ENCODE measurements around the gene DAPK3.
"Not testable (repeated sequence)": the region's sequence is repeated elsewhere in the genome, so short reads cannot be mapped to it uniquely, and the experiment has no call there.

DAPK3 gene

DNA sequence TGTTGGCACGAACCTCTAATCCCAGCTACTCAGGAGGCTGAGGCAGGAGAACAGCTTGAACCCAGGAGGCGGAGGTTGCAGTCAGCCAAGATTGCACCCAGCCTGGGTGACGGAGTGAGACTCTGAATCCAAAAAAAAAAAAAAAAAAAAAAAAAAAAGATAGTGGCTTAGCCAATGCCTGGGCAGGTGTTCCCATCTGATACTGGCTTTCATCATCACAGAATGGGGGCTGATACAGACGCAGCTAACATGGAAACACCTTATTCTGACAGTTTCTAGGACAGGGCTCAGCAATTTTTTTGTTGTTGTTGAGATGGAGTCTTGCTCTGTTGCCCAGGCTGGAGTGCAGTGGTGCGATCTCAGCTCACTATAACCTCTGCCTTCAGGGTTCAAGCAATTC, 29.9 kb upstream of the DAPK3 start:
- DNase-seq = not testable (repeated sequence)

GRCh38 chr19:3998667-3999412, 27.9 kb upstream of the DAPK3 start:
- not testable (repeated sequence) for DNase-seq

DNA sequence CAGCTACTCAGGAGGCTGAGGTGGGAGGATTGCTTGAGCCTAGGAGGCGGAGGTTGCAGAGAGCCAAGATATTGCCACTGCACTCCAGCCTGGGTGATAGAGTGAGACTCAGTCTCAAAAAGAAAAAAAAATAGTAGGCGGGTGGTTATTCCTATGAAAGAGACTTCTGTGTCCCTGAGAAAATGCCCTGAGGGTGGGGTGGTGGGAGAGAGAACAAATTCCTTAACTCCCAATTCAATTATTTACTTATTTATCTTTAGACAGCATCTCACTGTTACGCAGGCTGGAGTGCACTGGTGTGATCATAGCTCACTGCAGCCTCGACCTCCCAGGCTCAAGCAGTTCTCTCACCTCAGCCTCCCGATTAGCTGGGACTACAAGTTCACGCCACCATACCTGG, 24.7 kb upstream of the DAPK3 start:
- DNase-seq = no peak

GRCh38 chr19:3990815-3991117, 19.9 kb upstream of the DAPK3 start:
- DNase-seq = no peak

DNA sequence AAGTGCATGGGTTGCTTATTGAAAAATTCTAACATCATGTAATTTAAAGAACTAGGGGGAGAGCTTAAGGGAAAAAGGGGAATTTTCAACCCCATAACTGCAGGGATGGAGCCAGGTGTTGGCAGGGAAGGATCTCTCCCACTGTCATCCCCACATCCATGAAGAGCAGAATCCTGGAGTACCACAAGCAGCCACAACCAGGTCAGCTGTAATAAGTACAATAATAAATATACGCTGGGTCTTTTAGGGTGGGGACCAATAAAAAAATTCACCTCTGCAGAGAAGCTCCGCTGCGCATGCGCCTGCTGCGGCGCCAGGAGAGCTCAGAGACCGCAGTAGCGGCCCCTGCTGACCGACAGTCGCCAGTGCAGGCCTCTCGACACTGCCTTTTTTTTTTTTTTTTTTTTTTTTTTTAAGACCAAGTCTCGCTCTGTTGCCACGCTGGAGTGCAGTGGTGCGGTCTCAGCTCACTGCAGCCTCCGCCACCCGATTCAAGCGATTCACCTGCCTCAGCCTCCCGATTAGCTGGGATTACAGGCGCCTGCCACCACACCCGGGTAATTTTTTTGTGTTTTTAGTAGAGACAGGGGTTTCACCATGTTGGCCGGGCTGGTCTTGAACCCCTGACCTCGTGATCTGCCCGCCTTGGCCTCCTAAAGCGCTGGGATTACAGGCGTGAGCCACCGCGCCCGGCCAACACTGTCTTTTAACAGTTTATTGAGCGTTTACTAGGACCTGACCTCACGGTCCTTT, 16.9 kb upstream of the DAPK3 start:
- DNase-seq = peak; percentile 77

- DNase-seq = peak; percentile 79
Observed at GRCh38 chr19:3986260-3987041, 15.6 kb upstream of the DAPK3 start.

- DNase-seq = no peak
Observed at GRCh38 chr19:3985643-3986259, 14.9 kb upstream of the DAPK3 start.

- DNase-seq = peak; percentile 91
Observed at GRCh38 chr19:3984908-3985642, 14.2 kb upstream of the DAPK3 start, which contains the start of gene EEF2. Gene EEF2 (minus strand): TSS chr19:3985463. CDS start chr19:3985380, 83 bp downstream.

GRCh38 chr19:3984584-3984907, 13.6 kb upstream of the DAPK3 start:
- DNase-seq = no peak

- no peak for DNase-seq
Observed at GRCh38 chr19:3983936-3984583, 13.2 kb upstream of the DAPK3 start.

DNA sequence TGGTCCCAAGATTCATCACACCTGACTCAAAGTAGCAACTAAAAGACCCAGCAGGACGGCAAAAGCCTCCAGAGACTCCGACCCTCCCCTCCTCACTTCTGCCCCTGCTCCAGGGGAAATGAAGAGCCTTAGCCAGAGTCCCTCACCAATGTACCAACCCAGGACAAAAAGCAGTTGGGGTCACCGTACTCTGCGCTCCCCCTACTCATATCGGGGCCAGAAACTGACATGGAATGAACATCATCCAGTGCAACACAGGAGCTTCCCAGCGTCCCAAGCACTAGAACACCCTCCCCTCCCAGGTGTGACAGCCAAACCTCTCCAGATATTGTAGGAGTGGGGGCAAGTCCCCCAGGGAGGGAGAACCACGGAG, 12.6 kb upstream of the DAPK3 start:
- no peak for DNase-seq

GRCh38 chr19:3982701-3983541, 12.0 kb upstream of the DAPK3 start:
- DNase-seq = peak; percentile 60

- DNase-seq = no peak
Observed at GRCh38 chr19:3981736-3982681, 11.1 kb upstream of the DAPK3 start.

DNA sequence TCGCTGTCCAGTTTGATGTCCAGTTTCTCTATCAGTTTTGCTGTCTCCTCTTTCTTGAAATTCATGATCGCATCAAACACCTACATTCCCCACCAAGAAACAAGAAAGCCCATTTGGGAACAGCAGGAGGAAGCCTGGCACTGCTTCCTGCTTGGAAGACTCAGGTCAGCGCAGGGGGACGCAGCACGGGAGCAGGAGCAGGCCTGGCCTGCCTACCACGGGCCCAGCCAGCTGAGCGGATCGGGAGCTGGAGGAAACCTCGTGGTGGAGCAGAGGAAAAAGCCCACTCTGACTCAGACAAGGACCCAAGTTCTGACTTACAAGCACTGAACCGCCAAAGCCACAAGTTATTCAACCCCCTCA, 10.5 kb upstream of the DAPK3 start:
- DNase-seq = no peak

- DNase-seq = no peak
Observed at GRCh38 chr19:3980353-3981251, 9.7 kb upstream of the DAPK3 start.

DNA sequence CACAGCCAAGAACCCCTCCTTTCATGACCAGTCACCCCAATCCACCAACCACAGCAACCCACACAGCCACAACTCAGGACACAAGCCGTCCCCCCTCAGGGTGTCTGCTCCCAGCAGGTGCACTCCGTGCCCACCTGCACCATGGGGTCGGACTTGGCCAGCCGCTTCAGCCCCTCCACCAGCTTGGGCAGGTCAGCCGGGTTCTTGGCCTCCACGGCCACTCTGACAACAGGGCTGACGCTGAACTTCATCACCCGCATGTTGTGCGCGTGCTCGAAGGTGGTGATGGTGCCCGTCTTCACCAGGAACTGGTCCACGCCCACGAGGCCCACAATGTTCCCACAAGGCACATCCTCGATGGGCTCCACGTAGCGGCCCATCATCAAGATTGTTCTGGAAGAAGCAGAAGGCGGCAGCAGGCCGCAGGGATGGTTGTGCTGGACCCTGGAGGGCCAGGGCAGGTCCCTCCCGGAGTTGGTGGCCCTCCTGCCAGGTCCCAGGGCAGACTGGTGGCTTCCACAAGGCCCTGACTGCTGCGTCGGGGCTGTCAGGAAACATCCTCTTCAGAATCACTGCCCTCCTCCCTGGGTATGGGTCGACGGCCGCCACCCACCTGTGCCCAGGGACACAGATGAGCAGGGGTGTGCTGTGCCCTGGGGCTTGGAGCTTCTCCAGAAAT, 8.9 kb upstream of the DAPK3 start:
- no peak for DNase-seq

DNA sequence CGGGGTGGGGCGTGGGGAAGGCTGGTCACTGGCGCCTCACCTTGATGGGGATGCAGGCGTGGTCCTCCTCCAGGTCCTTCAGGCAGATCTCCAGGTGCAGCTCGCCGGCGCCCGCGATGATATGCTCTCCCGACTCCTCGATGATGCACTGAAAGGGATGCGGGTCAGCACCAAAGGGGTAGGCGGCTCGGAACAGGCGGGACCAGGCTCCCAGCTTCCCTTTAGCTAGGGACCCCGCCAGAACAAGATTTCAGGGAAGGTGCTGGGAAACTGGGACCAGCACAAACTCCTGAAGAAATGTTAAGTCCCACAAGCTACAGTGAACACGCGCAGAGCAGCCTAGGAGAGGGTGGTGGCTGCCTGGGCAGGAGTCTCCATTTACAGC, 8.4 kb upstream of the DAPK3 start:
- no peak for DNase-seq

DNA sequence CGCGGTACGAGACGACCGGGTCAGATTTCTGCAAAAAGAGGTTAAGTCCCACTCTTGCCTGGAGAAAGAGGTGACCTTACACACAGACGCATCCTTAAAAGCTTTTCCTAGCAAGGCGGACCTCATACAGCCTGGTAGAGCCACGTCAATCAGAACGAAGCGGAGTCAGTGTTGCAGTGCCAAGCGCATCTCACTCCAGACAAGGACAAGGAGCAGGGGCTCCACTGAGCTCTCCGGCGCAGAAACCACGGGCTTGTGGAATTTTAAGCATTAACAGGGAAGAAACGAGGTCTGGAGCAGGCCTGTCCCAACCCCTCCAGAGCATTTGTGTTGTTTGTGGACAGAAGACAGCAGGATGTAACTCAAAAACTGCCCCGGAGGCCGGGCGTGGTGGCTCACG, 7.2 kb upstream of the DAPK3 start:
- no peak for DNase-seq

Data from fibroblast of skin of right biceps (primary cell).